ENCODE data around the gene FMNL2.

GRCh38 chr2:152638056-152638455 is 303.1 kb downstream of the FMNL2 start:
- no peak for TF ChIP-seq CTCF (IDR thresholded peaks at IDR 0.05)
- no peak for TF ChIP-seq POLR2A (IDR thresholded peaks at IDR 0.05)

All from thyroid gland (tissue), 4 donors.